H1 (cell line): ENCODE data around the gene ATXN3.

Experiments used
- EZH2 ChIP-seq: fragments of 200-600 bp; sonication (generic); IDR thresholded peaks from 2 replicates; pipeline ENCODE4 v1.7.1; 2012; ENCODE audit warnings: low read depth, mild to moderate bottlenecking, moderate library complexity, low read length, inconsistent platforms; ENCODE audit not compliant: severe bottlenecking
- POLR2AphosphoS5 ChIP-seq: IDR thresholded peaks from 2 replicates; pipeline ENCODE4 v1.6.1; 2011; ENCODE audit warnings: low read depth, low read length
- RAD21 ChIP-seq, 2 experiments: IDR thresholded peaks in 1 of 2; conservative IDR thresholded peaks in 1 of 2; 2 replicates each; pipeline ENCODE4 v1.6.1; 2011; ENCODE audit warnings: low read depth in 2 of 2, low read length in 2 of 2, improper control_type of control experiment in 1 of 2, inconsistent platforms in 1 of 2, mild to moderate bottlenecking in 1 of 2, moderate library complexity in 1 of 2
- SUZ12 ChIP-seq: fragments of 200-600 bp; sonication (generic); IDR thresholded peaks from 2 replicates; pipeline ENCODE4 v1.6.1; 2012; ENCODE audit warnings: mild to moderate bottlenecking, inconsistent platforms, low read length, moderate library complexity, mixed read lengths
- TBP ChIP-seq: IDR thresholded peaks from 2 replicates; pipeline ENCODE4 v1.6.1; 2011; ENCODE audit warnings: low read depth, low read length, improper control_type of control experiment
- TF ChIP-seq, protein P1 (sequence below), 3 experiments: IDR thresholded peaks; 1 replicate in 2 of 3; 2 replicates in 1 of 3; pipeline versions ENCODE4 v1.5.1 to v1.6.1; 2011; ENCODE audit warnings: low read length in 3 of 3, mild to moderate bottlenecking in 3 of 3, inconsistent platforms in 2 of 3, low read depth in 1 of 3, moderate library complexity in 1 of 3; ENCODE audit not compliant: insufficient read depth in 1 of 3; ENCODE audit errors: control extremely low read depth in 1 of 3

GRCh38 chr14:92014040-92014439 is 92.3 kb downstream of the ATXN3 start:
- TF ChIP-seq SUZ12 (no peak), POLR2AphosphoS5 (no peak), RAD21 (IDR thresholded peaks at IDR 0.05 in 1 of 2, conservative IDR thresholded peaks at IDR 0.05 in 1 of 2; ENCODE audit: low read depth in 2 of 2, low read length in 2 of 2) (no peak), EZH2 (no peak), TBP (no peak)
- TF ChIP-seq, protein P1, sequence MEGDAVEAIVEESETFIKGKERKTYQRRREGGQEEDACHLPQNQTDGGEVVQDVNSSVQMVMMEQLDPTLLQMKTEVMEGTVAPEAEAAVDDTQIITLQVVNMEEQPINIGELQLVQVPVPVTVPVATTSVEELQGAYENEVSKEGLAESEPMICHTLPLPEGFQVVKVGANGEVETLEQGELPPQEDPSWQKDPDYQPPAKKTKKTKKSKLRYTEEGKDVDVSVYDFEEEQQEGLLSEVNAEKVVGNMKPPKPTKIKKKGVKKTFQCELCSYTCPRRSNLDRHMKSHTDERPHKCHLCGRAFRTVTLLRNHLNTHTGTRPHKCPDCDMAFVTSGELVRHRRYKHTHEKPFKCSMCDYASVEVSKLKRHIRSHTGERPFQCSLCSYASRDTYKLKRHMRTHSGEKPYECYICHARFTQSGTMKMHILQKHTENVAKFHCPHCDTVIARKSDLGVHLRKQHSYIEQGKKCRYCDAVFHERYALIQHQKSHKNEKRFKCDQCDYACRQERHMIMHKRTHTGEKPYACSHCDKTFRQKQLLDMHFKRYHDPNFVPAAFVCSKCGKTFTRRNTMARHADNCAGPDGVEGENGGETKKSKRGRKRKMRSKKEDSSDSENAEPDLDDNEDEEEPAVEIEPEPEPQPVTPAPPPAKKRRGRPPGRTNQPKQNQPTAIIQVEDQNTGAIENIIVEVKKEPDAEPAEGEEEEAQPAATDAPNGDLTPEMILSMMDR (IDR thresholded peaks at IDR 0.05; ENCODE audit: control extremely low read depth in 1 of 3, insufficient read depth in 1 of 3, low read depth in 1 of 3, low read length in 3 of 3), result no peak
